Loucy (cell line): ENCODE data around the gene COPE.

ENCODE experiments used
- CTCF ChIP-seq: fragments of 200-600 bp; sonication (generic); conservative IDR thresholded peaks from 2 replicates; pipeline ENCODE4 v1.5.1; 2014; ENCODE audit warnings: mild to moderate bottlenecking, antibody characterized with exemption, low read length
- EZH2phosphoT487 ChIP-seq: fragments of 200-600 bp; IDR thresholded peaks from 2 replicates; pipeline ENCODE4 v1.6.1; 2018; ENCODE audit warnings: antibody characterized with exemption, mild to moderate bottlenecking, moderate library complexity, borderline replicate concordance

GRCh38 chr19:18933297-18933696 lies 14.1 kb upstream of the COPE start:
- TF ChIP-seq CTCF: no peak
- TF ChIP-seq EZH2phosphoT487: no peak
